Measurements from ENCODE around the gene OVCH2. TPM values are rescaled to one million over a fixed set of nuclear protein-coding genes. Genes with fewer than 3 reads are reported as not detected.

OVCH2 gene
- total RNA-seq, 1 donor from 2014 or later: under 0.01 TPM

DNA sequence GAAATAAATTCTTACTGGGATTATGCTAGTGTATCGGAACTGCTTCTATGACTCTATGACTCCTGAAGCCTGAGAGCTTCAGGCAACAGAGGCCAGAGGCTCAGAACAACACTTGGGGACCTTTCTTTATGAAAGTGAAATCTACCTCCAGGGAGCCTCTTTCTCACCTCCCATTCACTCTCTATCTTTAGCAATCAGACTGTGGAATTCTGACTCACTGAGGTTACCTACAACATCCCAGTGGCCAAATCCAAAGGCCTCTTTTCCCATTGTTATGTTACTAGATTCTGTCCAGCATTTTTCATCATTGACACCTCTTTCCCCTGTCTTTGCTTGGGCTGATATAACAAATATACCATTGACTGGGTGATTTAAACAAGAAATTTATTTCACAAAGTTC, 18.9 kb downstream of the OVCH2 start:
- H3K36me3 ChIP-seq (ENCODE audit: control insufficient read depth, insufficient read depth, low read length): no peaks in the 10 kb centered on the region
- FAIRE-seq: no peak
- TF ChIP-seq, protein P1, sequence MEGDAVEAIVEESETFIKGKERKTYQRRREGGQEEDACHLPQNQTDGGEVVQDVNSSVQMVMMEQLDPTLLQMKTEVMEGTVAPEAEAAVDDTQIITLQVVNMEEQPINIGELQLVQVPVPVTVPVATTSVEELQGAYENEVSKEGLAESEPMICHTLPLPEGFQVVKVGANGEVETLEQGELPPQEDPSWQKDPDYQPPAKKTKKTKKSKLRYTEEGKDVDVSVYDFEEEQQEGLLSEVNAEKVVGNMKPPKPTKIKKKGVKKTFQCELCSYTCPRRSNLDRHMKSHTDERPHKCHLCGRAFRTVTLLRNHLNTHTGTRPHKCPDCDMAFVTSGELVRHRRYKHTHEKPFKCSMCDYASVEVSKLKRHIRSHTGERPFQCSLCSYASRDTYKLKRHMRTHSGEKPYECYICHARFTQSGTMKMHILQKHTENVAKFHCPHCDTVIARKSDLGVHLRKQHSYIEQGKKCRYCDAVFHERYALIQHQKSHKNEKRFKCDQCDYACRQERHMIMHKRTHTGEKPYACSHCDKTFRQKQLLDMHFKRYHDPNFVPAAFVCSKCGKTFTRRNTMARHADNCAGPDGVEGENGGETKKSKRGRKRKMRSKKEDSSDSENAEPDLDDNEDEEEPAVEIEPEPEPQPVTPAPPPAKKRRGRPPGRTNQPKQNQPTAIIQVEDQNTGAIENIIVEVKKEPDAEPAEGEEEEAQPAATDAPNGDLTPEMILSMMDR (IDR thresholded peaks at IDR 0.05; ENCODE audit: insufficient read depth, low read length, severe bottlenecking): no peak
- H3K4me3 ChIP-seq (ENCODE audit: low read depth, low read length): no peak overlapping the region
- DNase-seq (ENCODE audit: low read depth): peak; percentile 19
- H3K27me3 ChIP-seq (ENCODE audit: control insufficient read depth, insufficient read depth, low read length): peaks cover 4% of the 10 kb centered on the region

DNA sequence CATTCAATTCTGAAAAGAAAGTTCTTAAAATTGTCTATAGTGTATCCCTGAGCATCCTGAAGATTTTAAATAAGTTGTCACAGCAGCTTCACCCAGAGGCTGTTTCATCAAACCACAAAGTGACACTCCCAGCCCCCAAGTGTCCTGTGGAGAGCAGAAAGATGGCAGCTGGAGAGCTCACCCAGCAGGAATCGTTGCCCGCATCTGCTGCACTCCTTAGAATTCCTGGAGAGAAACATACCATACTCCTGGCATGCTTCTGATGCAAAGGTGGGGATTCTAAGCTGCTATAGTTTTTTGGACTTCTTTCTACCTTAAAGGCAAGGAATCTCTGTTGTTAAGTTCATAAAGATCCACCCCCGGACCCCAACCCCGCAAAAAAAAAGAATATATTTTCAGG, 19.5 kb downstream of the OVCH2 start:
- no peaks in the 10 kb centered on the region for H3K36me3 ChIP-seq (ENCODE audit: control insufficient read depth, insufficient read depth, low read length)
- DNase-seq (ENCODE audit: low read depth): no peak
- H3K27me3 ChIP-seq (ENCODE audit: control insufficient read depth, insufficient read depth, low read length): peaks cover 6% of the 10 kb centered on the region
- no peak overlapping the region for H3K4me3 ChIP-seq (ENCODE audit: low read depth, low read length)
- no peak for FAIRE-seq
- TF ChIP-seq, protein P1 (IDR thresholded peaks at IDR 0.05; ENCODE audit: insufficient read depth, low read length, severe bottlenecking): no peak

DNA sequence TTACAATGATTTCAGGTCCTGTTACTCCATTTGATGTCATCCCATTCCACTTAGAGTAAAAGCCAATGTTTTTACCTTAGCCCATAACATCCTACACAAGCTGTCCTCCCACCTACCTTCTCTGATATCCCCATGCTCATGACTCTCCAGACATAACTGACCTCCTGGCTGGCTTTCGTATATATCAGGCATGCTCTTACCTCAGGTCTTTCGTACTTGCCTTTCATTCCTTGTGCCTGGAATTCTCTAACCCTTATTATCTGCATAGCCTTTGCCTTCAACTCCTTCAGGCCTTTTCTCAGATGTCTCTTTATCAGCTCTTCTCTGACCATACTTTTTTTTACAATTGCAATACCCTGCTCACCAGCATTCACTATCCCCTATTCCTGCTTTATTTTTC, 22.7 kb downstream of the OVCH2 start:
- Histone ChIP-seq H3K4me3 (ENCODE audit: low read depth, low read length) (no peak overlapping the region), H3K36me3 (ENCODE audit: control insufficient read depth, insufficient read depth, low read length) (no peaks in the 10 kb centered on the region), H3K27me3 (ENCODE audit: control insufficient read depth, insufficient read depth, low read length) (peaks cover 6% of the 10 kb centered on the region)
- FAIRE-seq (no peak), DNase-seq (ENCODE audit: low read depth) (no peak)
- TF ChIP-seq, protein P1 (IDR thresholded peaks at IDR 0.05; ENCODE audit: insufficient read depth, low read length, severe bottlenecking): no peak

DNA sequence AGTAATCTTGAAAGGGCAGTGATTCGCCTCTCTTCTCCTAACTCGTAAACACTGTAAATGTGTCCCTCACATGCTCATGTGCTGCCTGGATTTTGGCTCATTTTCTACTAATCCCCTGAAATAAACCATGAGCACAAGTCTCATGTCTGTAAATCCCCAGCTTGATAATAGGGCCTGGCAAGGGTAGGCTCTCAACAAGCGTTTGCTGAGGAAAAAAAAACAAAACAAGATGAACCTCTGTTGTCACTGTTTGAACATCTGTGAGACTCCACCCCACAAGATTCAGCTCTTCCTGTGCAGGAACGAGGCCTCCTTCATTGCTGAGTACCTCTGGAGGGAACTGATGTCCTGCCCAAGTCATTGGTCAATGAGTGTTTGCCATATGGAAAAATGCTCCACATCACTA, 28.5 kb downstream of the OVCH2 start:
- FAIRE-seq: no peak
- no peak for DNase-seq (ENCODE audit: low read depth)

DNA sequence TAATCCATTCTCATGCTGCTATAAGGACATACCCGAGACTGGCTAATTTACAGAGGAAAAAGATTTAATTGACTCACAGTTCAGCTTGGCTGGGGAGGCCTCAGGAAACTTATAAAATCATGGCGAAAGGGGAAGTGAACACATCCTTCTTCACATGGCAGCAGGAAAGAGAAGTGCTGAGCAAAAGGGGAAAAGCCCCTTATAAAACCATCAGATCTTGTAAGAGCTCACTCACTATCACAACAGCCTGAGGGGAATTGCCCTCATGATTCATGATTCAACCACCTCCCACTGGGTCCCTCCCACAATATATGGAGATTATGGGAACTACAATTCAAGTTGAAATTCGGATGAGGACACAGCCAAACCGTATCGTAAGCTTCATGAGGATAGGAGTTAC, 29.2 kb downstream of the OVCH2 start:
- peak; percentile 88 for DNase-seq (ENCODE audit: low read depth)
- Histone ChIP-seq H3K36me3 (ENCODE audit: control insufficient read depth, insufficient read depth, low read length) (no peaks in the 10 kb centered on the region), H3K4me3 (ENCODE audit: low read depth, low read length) (no peak overlapping the region), H3K27me3 (ENCODE audit: control insufficient read depth, insufficient read depth, low read length) (no peaks in the 10 kb centered on the region)
- TF ChIP-seq, protein P1 (IDR thresholded peaks at IDR 0.05; ENCODE audit: insufficient read depth, low read length, severe bottlenecking): no peak
- FAIRE-seq: no peak

More for the DNA sequence above, 28.5 kb downstream of the OVCH2 start:
- no peak overlapping the region for H3K4me3 ChIP-seq (ENCODE audit: low read depth, low read length)
- TF ChIP-seq, protein P1 (IDR thresholded peaks at IDR 0.05; ENCODE audit: insufficient read depth, low read length, severe bottlenecking): no peak
- H3K27me3 ChIP-seq (ENCODE audit: control insufficient read depth, insufficient read depth, low read length): peaks cover 2% of the 10 kb centered on the region
- no peaks in the 10 kb centered on the region for H3K36me3 ChIP-seq (ENCODE audit: control insufficient read depth, insufficient read depth, low read length)

DNA sequence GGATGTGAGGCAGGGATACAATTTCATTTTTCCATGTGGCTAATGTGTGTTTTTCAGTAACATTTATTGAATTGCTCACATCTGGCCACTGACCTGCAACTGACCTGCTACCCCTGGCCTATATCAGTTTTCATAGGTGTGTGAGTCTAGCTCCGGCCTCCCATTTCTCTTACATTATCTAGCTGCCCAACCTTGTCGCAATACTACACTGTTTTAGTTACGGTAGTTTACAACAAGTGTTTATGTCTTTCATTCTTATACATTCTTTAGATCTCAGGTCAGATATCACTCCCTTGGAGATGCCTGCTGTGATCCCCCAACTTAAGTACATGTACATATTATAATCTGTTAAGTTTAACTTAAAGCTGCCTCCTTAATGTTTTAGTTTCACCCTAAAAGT, 30.6 kb downstream of the OVCH2 start:
- FAIRE-seq: no peak
- DNase-seq (ENCODE audit: low read depth): no peak
- no peaks in the 10 kb centered on the region for H3K36me3 ChIP-seq (ENCODE audit: control insufficient read depth, insufficient read depth, low read length)
- TF ChIP-seq, protein P1 (IDR thresholded peaks at IDR 0.05; ENCODE audit: insufficient read depth, low read length, severe bottlenecking): no peak
- no peaks in the 10 kb centered on the region for H3K27me3 ChIP-seq (ENCODE audit: control insufficient read depth, insufficient read depth, low read length)
- no peak overlapping the region for H3K4me3 ChIP-seq (ENCODE audit: low read depth, low read length)
